ENCODE results near the gene ZEB2.

Gene ZEB2

DNA sequence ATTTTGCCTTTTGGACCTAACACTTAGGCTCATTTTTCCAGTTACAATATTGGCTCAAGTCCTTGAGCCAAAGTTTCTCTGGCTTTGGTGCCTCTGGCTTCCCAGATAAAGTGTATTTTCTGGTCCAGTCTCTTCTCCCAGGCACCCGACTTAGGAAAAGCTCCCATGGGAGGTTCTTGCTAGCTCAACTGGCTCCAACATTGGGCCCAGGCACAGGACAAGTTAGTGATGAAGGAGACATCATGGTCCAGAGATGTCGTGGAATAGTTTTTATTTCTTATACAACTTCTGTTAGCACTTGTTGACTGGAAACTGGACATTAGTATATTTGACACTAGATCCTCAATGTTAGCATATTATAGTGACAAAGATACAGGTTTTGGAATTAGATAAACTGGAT, 8.2 kb upstream of the ZEB2 start:
- H3K36me3 ChIP-seq: no peaks in the 10 kb centered on the region
- no peaks in the 10 kb centered on the region for H3K27me3 ChIP-seq (ENCODE audit: insufficient read depth, low read depth, severe bottlenecking)
- H3K4me3 ChIP-seq (ENCODE audit: low read depth, low read length): no peak overlapping the region
- TF ChIP-seq, protein P1, sequence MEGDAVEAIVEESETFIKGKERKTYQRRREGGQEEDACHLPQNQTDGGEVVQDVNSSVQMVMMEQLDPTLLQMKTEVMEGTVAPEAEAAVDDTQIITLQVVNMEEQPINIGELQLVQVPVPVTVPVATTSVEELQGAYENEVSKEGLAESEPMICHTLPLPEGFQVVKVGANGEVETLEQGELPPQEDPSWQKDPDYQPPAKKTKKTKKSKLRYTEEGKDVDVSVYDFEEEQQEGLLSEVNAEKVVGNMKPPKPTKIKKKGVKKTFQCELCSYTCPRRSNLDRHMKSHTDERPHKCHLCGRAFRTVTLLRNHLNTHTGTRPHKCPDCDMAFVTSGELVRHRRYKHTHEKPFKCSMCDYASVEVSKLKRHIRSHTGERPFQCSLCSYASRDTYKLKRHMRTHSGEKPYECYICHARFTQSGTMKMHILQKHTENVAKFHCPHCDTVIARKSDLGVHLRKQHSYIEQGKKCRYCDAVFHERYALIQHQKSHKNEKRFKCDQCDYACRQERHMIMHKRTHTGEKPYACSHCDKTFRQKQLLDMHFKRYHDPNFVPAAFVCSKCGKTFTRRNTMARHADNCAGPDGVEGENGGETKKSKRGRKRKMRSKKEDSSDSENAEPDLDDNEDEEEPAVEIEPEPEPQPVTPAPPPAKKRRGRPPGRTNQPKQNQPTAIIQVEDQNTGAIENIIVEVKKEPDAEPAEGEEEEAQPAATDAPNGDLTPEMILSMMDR (IDR thresholded peaks at IDR 0.05; ENCODE audit: low read depth, low read length): no peak
- no peak overlapping the region for H3K27ac ChIP-seq
- no peaks in the 10 kb centered on the region for H3K9me3 ChIP-seq (ENCODE audit: severe bottlenecking)
- no peak for DNase-seq

DNA sequence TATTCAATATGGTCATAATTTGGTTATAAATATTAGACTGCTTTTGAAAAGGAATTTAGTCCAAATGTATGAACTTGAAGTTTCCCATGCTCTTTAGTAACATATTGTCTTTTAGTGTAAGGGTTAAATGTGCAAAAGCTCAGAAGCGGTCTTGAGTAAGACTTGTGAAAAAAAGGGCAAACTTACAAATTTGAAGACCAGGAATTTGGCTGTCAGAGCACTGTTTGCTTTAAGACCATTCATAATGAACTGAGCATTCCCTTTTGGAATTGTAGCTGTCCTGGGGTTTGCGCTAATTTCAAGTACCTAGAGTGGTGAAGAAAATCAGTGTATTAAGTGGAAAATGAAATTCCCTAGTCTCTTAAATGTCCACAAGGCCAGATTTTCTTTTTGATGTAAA, 6.9 kb upstream of the ZEB2 start:
- no peak overlapping the region for H3K4me3 ChIP-seq (ENCODE audit: low read depth, low read length)
- H3K36me3 ChIP-seq: no peaks in the 10 kb centered on the region
- TF ChIP-seq, protein P1 (IDR thresholded peaks at IDR 0.05; ENCODE audit: low read depth, low read length): no peak
- no peak for DNase-seq
- no peaks in the 10 kb centered on the region for H3K27me3 ChIP-seq (ENCODE audit: insufficient read depth, low read depth, severe bottlenecking)
- H3K9me3 ChIP-seq (ENCODE audit: severe bottlenecking): no peaks in the 10 kb centered on the region
- no peak overlapping the region for H3K27ac ChIP-seq

DNA sequence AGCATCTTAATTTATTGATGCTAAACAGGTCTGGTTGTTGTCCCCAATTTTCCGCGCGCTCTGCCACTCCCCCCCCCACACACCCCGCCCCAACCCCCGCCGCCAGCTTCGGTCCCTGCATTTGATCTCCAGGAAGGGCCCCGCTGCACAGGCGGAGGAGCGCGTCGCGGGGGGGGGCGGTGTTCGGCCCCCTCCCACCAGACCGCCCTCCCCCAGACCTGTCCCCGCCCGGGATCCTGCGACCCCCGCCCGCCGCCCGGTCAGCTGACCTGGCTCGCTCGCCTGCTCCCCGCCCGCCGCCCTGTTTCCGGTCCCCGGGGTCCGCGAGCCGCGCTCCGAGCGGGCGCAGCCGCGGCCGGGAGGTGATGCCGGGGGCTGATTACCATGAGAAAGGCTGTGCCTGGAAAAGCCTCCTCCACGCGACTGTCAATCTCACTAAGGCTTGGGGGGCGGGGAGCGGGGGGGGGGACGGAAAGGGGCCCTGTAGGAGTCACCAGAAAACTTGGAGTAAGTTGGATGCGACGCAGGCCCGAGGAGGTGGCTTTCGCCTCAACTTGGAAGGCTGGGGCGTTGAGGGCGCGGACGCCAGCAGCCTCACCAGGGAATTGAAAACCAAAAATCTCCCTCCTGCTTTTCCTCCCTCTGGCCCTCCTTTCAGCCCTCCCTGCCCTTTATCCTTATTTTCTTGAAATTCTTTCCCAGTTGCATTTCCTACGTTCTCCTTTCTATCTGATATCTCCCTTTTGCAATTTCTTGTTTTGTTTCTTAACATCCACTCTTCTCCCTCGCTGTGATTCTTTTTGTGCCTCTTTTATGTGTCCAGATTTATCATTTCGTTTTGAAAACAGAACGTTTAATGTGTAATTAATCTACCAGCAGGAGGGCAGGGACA, 4.4 kb upstream of the ZEB2 start:
- TF ChIP-seq, protein P1 (IDR thresholded peaks at IDR 0.05; ENCODE audit: low read depth, low read length): no peak
- Histone ChIP-seq H3K36me3 (no peaks in the 10 kb centered on the region), H3K27me3 (ENCODE audit: insufficient read depth, low read depth, severe bottlenecking) (no peaks in the 10 kb centered on the region), H3K9me3 (ENCODE audit: severe bottlenecking) (no peaks in the 10 kb centered on the region), H3K27ac (peak overlapping the region; percentile 19; the same call in 1 of the 2 replicates), H3K4me3 (ENCODE audit: low read depth, low read length) (peak overlapping the region; percentile 82)
- DNase-seq: peak; percentile 74

DNA sequence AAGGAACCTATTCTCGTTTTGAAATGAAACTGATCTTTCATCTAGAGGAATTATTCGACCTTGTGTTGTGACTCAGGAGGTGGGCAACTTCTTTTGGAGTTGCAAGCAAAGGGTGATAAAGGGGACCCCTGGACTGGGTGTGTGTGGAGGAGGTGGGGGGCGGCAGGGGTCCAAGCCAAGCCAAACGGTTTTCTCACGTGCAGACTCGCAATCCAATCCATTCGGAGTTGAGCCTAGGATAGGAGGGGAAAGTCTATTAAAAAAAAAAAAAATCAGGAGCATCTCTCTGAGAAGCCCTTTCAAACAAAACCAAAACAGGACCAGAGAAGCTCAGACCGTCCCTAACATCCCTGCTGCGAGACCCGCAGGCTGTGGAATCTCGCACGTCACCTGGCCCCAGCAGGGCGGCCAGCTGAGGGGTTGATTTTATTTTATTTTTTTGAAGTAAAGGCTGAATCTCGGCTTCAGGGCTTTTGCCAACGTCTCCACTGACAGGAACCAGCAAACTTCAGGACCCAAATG, 3.7 kb upstream of the ZEB2 start:
- Histone ChIP-seq H3K36me3 (no peaks in the 10 kb centered on the region), H3K27me3 (ENCODE audit: insufficient read depth, low read depth, severe bottlenecking) (no peaks in the 10 kb centered on the region), H3K4me3 (ENCODE audit: low read depth, low read length) (peak overlapping the region; percentile 82), H3K9me3 (ENCODE audit: severe bottlenecking) (no peaks in the 10 kb centered on the region), H3K27ac (peak overlapping the region; percentile 30; the same call in 1 of the 2 replicates)
- no peak for DNase-seq
- TF ChIP-seq, protein P1 (IDR thresholded peaks at IDR 0.05; ENCODE audit: low read depth, low read length): no peak

DNA sequence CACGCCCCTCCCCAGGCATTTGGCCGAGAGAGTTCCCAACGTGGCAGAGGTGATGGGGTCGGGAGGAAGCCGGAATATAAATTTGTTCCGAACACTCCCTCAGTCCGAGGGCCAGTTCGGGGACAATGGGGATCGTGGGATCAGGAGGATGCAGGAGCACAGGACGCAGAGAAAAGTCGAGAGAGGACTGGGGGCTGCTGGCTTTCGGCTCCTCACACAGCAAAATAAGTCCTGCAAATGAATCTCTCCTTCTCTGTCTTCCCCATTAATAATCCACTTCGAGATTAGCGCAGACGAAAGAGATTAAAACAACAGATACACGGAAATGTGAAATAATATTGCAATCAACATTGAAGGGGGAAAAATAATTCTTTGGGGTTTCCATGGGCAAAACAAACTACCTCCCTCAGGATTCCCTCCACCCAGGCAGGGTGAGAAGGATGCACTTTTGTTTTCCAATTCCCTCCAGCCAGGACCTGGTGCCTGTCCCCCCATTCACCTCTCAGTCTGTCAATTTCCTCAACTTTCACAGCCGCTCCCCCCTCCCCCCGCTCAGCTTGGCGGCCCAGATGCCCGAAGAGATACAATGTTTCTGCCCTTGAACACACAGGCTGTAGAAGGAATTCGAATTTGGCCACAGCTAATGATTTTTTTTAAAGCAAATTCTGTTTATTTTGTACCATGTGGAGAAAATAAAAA, 3.1 kb upstream of the ZEB2 start:
- TF ChIP-seq, protein P1 (IDR thresholded peaks at IDR 0.05; ENCODE audit: low read depth, low read length): no peak
- Histone ChIP-seq H3K27ac (peak overlapping the region; percentile 30; the same call in 1 of the 2 replicates), H3K4me3 (ENCODE audit: low read depth, low read length) (peak overlapping the region; percentile 82), H3K27me3 (ENCODE audit: insufficient read depth, low read depth, severe bottlenecking) (no peaks in the 10 kb centered on the region), H3K36me3 (no peaks in the 10 kb centered on the region), H3K9me3 (ENCODE audit: severe bottlenecking) (no peaks in the 10 kb centered on the region)
- peak; percentile 62 for DNase-seq

Data from WERI-Rb-1 (cell line).